Mucosa of rectum (tissue), 2 donors: ENCODE data around the gene ANO2.

Source experiments
- H3K27ac ChIP-seq, 2 donors: one replicate each; pipeline ENCODE4 v1.7.0; 2013; ENCODE audit warnings: inconsistent platforms in 2 of 2, low read depth in 2 of 2, low read length in 2 of 2
- H3K27me3 ChIP-seq, 2 donors: one replicate each; pipeline ENCODE4 v1.7.0; 2013; ENCODE audit warnings: low read length in 2 of 2; ENCODE audit not compliant: control insufficient read depth in 2 of 2, insufficient read depth in 2 of 2
- H3K36me3 ChIP-seq, 2 donors: one replicate each; pipeline ENCODE4 v1.7.0; 2013; ENCODE audit warnings: low read length in 2 of 2; ENCODE audit not compliant: control insufficient read depth in 2 of 2, insufficient read depth in 2 of 2
- H3K4me1 ChIP-seq, 2 donors: one replicate each; pipeline ENCODE4 v1.7.0; 2013; ENCODE audit warnings: low read length in 2 of 2, mild to moderate bottlenecking in 1 of 2; ENCODE audit not compliant: control insufficient read depth in 2 of 2, insufficient read depth in 2 of 2
- H3K4me3 ChIP-seq, 2 donors: one replicate each; pipeline ENCODE4 v1.7.0; 2013; ENCODE audit warnings: low read length in 2 of 2
- H3K9ac ChIP-seq, 2 donors: one replicate each; pipeline ENCODE4 v1.7.0; 2013; ENCODE audit warnings: low read length in 2 of 2, low read depth in 1 of 2, mild to moderate bottlenecking in 1 of 2
- H3K9me3 ChIP-seq, 2 donors: one replicate each; pipeline ENCODE4 v1.7.0; 2013; ENCODE audit warnings: low read length in 2 of 2; ENCODE audit not compliant: control insufficient read depth in 2 of 2
- donor health status: healthy.
- donor health status: Normal muscosa, but diverticular disease.

Gene ANO2

GRCh38 chr12:5513406-5513805 is 431.7 kb downstream of the ANO2 start:
- H3K27ac ChIP-seq, result no peak overlapping the region

More at GRCh38 chr12:5513406-5513805, 431.7 kb downstream of the ANO2 start:
- Histone ChIP-seq H3K27me3 (no peaks in the 10 kb centered on the region), H3K9ac (no peak overlapping the region), H3K4me1 (no peaks in the 10 kb centered on the region), H3K4me3 (no peak overlapping the region), H3K9me3 (no peaks in the 10 kb centered on the region), H3K36me3 (no peaks in the 10 kb centered on the region)
